Endothelial cell of umbilical vein (primary cell): ENCODE results near the gene SMG5. TPM values are rescaled to one million over a fixed set of nuclear protein-coding genes. Genes with fewer than 3 reads are reported as not detected.

Experiments
- BruUV-seq: library from RNA; stranded (reverse); fragments of 400-500 nt; replicated peaks from 2 replicates; lab custom pipeline; 2021; lab: Mats Ljungman, UMichigan
- CTCF ChIA-PET: fragments of 300-600, 350-600 bp; sonication (Branson Sonifier 250); formaldehyde crosslinking; loops from one replicate; lab custom pipeline; 2021; ENCODE audit warnings: antibody characterized with exemption, inconsistent platforms; lab: Charles Lee
- POLR2A ChIA-PET: fragments of 300-600, 350-600 bp; sonication (Branson Sonifier 250); formaldehyde crosslinking; loops from one replicate; lab custom pipeline; 2021; ENCODE audit warnings: antibody characterized with exemption, inconsistent platforms; lab: Charles Lee
- DNase-seq: peaks from one replicate; pipeline ENCODE4 v3.0.0-alpha.2; 2011; ENCODE audit warnings: low read depth, low spot score
- FAIRE-seq: peaks from 2 replicates; lab custom pipeline; 2011; peaks lifted over from hg19 to GRCh38; lab: Jason Lieb, UNC
- H2AFZ ChIP-seq: 2 replicates; pipeline ENCODE4 v1.6.0; 2012; ENCODE audit warnings: low read depth, low read length, control low read depth, inconsistent platforms
- H3K27ac ChIP-seq: 2 replicates; pipeline ENCODE4 v1.5.1; 2011; ENCODE audit warnings: low read depth, mild to moderate bottlenecking, control low read depth, low read length, moderate library complexity; ENCODE audit not compliant: insufficient read depth
- H3K27me3 ChIP-seq, 2 experiments: 2 replicates each; pipeline versions ENCODE4 v1.6.0 to v1.6.1; 2011; ENCODE audit warnings: low read length in 2 of 2, mixed read lengths in 1 of 2; ENCODE audit not compliant: control insufficient read depth in 2 of 2, insufficient read depth in 2 of 2
- H3K36me3 ChIP-seq, 2 experiments: 2 replicates in 1 of 2; 3 replicates in 1 of 2; pipeline ENCODE4 v1.5.1; 2011; ENCODE audit warnings: low read length in 2 of 2, mild to moderate bottlenecking in 1 of 2, moderate library complexity in 1 of 2; ENCODE audit not compliant: control insufficient read depth in 2 of 2, insufficient read depth in 2 of 2; ENCODE audit errors: extremely low read depth in 1 of 2
- H3K4me1 ChIP-seq: 3 replicates; pipeline ENCODE4 v1.5.1; 2011; ENCODE audit warnings: mild to moderate bottlenecking, low read length; ENCODE audit not compliant: control insufficient read depth, insufficient read depth; ENCODE audit errors: extremely low read depth
- H3K4me2 ChIP-seq: 2 replicates; pipeline ENCODE4 v1.6.1; 2011; ENCODE audit warnings: low read length, control low read depth, mixed read lengths; ENCODE audit not compliant: insufficient read depth
- H3K4me3 ChIP-seq, 3 experiments: fragments of 200-600 bp in 1 of 3; sonication (generic), shearing (Covaris generic) in 1 of 3; replicated peaks in 1 of 3; 2 replicates each; pipeline ENCODE4 v1.5.1; 2011 to 2016; ENCODE audit warnings: control low read depth in 3 of 3, low read length in 3 of 3, mild to moderate bottlenecking in 2 of 3, inconsistent platforms in 1 of 3, low read depth in 1 of 3, moderate library complexity in 1 of 3; ENCODE audit not compliant: insufficient read depth in 1 of 3
- H3K79me2 ChIP-seq: 2 replicates; pipeline ENCODE4 v1.6.0; 2012; ENCODE audit warnings: low read length, inconsistent platforms; ENCODE audit not compliant: control insufficient read depth, insufficient read depth
- H3K9ac ChIP-seq: replicated peaks from 2 replicates; pipeline ENCODE3; 2011; ENCODE audit warnings: low read length, control low read depth; ENCODE audit not compliant: insufficient read depth; ENCODE audit errors: extremely low read depth
- H3K9me1 ChIP-seq: replicated peaks from 3 replicates; pipeline ENCODE4 v1.6.0; 2011; ENCODE audit warnings: mild to moderate bottlenecking, low read length; ENCODE audit not compliant: control insufficient read depth, insufficient read depth; ENCODE audit errors: extremely low read depth
- H3K9me3 ChIP-seq: replicated peaks from 2 replicates; pipeline ENCODE4 v1.5.1; 2012; ENCODE audit warnings: low read length, inconsistent platforms; ENCODE audit not compliant: control insufficient read depth, insufficient read depth
- H4K20me1 ChIP-seq: replicated peaks from 2 replicates; pipeline ENCODE3; 2011; ENCODE audit warnings: mild to moderate bottlenecking, low read length; ENCODE audit not compliant: control insufficient read depth, insufficient read depth; ENCODE audit errors: extremely low read depth
- EZH2 ChIP-seq: IDR thresholded peaks from 2 replicates; pipeline ENCODE4 v1.6.1; 2012; ENCODE audit warnings: borderline replicate concordance, low read depth, mild to moderate bottlenecking, moderate library complexity, low read length, inconsistent platforms; ENCODE audit not compliant: severe bottlenecking
- FOS ChIP-seq: IDR thresholded peaks from 2 replicates; pipeline ENCODE4 v1.6.1; 2011; ENCODE audit warnings: mild to moderate bottlenecking, low read length, moderate library complexity, borderline replicate concordance; ENCODE audit not compliant: insufficient read depth
- GATA2 ChIP-seq: IDR thresholded peaks from 2 replicates; pipeline ENCODE4 v1.7.0; 2011; ENCODE audit warnings: low read depth, mild to moderate bottlenecking, moderate library complexity, mixed read lengths, low read length; ENCODE audit not compliant: insufficient read length, insufficient read depth
- JUN ChIP-seq: IDR thresholded peaks from 2 replicates; pipeline ENCODE4 v1.6.1; 2011; ENCODE audit warnings: borderline replicate concordance, low read depth; ENCODE audit not compliant: insufficient read length, insufficient read depth
- MYC ChIP-seq: IDR thresholded peaks from one replicate; pipeline ENCODE4 v1.6.1; 2011; ENCODE audit warnings: mild to moderate bottlenecking, low read depth, low read length
- POLR2A ChIP-seq: IDR thresholded peaks from 2 replicates; pipeline ENCODE4 v1.6.1; 2012; ENCODE audit warnings: low read depth, mild to moderate bottlenecking, control low read depth, low read length
- POLR2AphosphoS5 ChIP-seq: IDR thresholded peaks from 2 replicates; pipeline ENCODE4 v1.6.1; 2012; ENCODE audit warnings: low read depth, mild to moderate bottlenecking, control low read depth, low read length, moderate library complexity; ENCODE audit not compliant: insufficient read depth
- dilution Hi-C: fragments of 300-500 bp; cut with MboI; formaldehyde crosslinking; loops from one replicate; pipeline ENCODE4 v1.15.0; 2019; ENCODE audit warnings: low sequenced_read_pairs; ENCODE audit not compliant: extremely low pct_ligation_motif_present
- intact Hi-C: fragments of 100-400 bp; cut with micrococcal nuclease; formaldehyde crosslinking; loops from one replicate; pipeline ENCODE4 v1.10.0; 2022
- polyA plus RNA-seq, 4 experiments: library from polyadenylated mRNA; depleted of rRNA in 3 of 4; stranded (reverse) in 3 of 4; unstranded in 1 of 4; fragments of >200 nt; gene quantifications; 2 replicates each; pipeline versions ENCODE4 v1.2.1 to v1.2.3, GENCODE V29; 2011 to 2012; ENCODE audit warnings: missing spikeins in 1 of 4
- total RNA-seq: library from RNA; stranded (reverse); gene quantifications from 2 replicates; pipeline ENCODE4 v1.2.3, GENCODE V29; 2021
- TF ChIP-seq, protein P1 (sequence below), 2 donors: IDR thresholded peaks; 1 replicate in 1 of 2; 2 replicates in 1 of 2; pipeline ENCODE4 v1.5.1; 2011; ENCODE audit warnings: low read length in 2 of 2, mild to moderate bottlenecking in 2 of 2, moderate library complexity in 2 of 2, control low read depth in 1 of 2, inconsistent platforms in 1 of 2, low read depth in 1 of 2; ENCODE audit not compliant: insufficient read depth in 1 of 2; ENCODE audit errors: extremely low read depth in 1 of 2
- TF ChIP-seq, protein P2 (sequence below): IDR thresholded peaks from 2 replicates; pipeline ENCODE4 v1.6.1; 2011; ENCODE audit not compliant: insufficient read depth, insufficient read length

SMG5 gene
- total and polyA plus RNA-seq, 2 donors (not counting 3 experiments of a cell fraction or from before 2014, with no cell fraction given), result 37.4 to 82.6 TPM

DNA sequence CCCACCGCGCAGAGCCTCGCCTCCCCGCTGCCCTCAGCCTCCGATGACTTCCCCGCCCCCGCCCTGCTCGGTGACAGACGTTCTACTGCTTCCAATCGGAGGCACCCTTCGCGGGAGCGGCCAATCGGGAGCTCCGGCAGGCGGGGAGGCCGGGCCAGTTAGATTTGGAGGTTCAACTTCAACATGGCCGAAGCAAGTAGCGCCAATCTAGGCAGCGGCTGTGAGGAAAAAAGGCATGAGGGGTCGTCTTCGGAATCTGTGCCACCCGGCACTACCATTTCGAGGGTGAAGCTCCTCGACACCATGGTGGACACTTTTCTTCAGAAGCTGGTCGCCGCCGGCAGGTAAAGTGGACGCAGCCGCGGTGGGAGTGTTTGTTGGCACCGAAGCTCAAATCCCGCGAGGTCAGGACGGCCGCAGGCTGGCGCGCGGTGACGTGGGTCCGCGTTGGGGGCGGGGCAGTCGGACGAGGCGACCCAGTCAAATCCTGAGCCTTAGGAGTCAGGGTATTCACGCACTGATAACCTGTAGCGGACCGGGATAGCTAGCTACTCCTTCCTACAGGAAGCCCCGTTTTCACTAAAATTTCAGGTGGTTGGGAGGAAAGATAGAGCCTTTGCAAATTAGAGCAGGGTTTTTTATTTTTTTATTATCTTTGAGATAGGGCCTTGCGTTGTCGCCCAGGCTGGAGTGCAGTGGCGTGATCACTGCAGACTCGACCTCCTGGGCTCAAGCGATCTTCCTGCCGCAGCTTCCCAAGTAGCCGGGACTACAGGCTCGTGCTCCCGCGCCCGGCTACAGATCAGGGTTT is 69.6 kb downstream of the SMG5 start, which contains the start of gene PMF1:
Gene PMF1, plus strand, starts transcription at position 175 of the 811 bp plus-strand sequence. Its CDS starts 9 bp downstream, at position 184.
- no peaks in the 10 kb centered on the region for H3K27me3 ChIP-seq
- H3K9me3 ChIP-seq, result no peaks in the 10 kb centered on the region
- peak within 1 kb of the TSS; percentile 99 for H3K9ac ChIP-seq
- H3K4me1 ChIP-seq, result peaks cover 15% of the 10 kb centered on the region
- H3K4me3 ChIP-seq, result peak within 1 kb of the TSS; percentile 44 to 80 (median 79)
- TSS peak; percentile 62 for BruUV-seq
- H3K79me2 ChIP-seq, result peaks cover 6% of the 10 kb centered on the region
- TF ChIP-seq JUN (no peak), GATA2 (no peak), POLR2AphosphoS5 (peak; percentile 72), EZH2 (no peak), MYC (no peak), FOS (no peak), POLR2A (peak; percentile 90)
- TF ChIP-seq, protein P1, sequence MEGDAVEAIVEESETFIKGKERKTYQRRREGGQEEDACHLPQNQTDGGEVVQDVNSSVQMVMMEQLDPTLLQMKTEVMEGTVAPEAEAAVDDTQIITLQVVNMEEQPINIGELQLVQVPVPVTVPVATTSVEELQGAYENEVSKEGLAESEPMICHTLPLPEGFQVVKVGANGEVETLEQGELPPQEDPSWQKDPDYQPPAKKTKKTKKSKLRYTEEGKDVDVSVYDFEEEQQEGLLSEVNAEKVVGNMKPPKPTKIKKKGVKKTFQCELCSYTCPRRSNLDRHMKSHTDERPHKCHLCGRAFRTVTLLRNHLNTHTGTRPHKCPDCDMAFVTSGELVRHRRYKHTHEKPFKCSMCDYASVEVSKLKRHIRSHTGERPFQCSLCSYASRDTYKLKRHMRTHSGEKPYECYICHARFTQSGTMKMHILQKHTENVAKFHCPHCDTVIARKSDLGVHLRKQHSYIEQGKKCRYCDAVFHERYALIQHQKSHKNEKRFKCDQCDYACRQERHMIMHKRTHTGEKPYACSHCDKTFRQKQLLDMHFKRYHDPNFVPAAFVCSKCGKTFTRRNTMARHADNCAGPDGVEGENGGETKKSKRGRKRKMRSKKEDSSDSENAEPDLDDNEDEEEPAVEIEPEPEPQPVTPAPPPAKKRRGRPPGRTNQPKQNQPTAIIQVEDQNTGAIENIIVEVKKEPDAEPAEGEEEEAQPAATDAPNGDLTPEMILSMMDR (IDR thresholded peaks at IDR 0.05; ENCODE audit: extremely low read depth in 1 of 2, insufficient read depth in 1 of 2, low read depth in 1 of 2, low read length in 2 of 2), result no peak
- TF ChIP-seq, protein P2, sequence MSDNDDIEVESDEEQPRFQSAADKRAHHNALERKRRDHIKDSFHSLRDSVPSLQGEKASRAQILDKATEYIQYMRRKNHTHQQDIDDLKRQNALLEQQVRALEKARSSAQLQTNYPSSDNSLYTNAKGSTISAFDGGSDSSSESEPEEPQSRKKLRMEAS, result no peak
- DNase-seq (peak; percentile 98), FAIRE-seq (no peak)
- H3K36me3 ChIP-seq, result peaks cover 0 to 10% of the 10 kb centered on the region in 2 experiments
- peak within 1 kb of the TSS; percentile 97 for H3K27ac ChIP-seq
- peak within 1 kb of the TSS; percentile 89 for H3K4me2 ChIP-seq
- peak within 1 kb of the TSS; percentile 92 for H2AFZ ChIP-seq
- CTCF ChIA-PET, result interaction anchor here (0.8 to 4.6 kb wide), 13 partner anchors 9 to 173 kb away, joined by 3 to 43 read pairs (median 4); partner anchors contain the start of genes SLC25A44 and SMG5
- intact Hi-C loops (loop anchor here (1.0 to 5.0 kb wide), 4 partner anchors 20 to 111 kb away; no protein-coding TSS in a partner anchor), dilution Hi-C loops (no loop called here)
- no peaks in the 10 kb centered on the region for H3K9me1 ChIP-seq
- no peaks in the 10 kb centered on the region for H4K20me1 ChIP-seq
- POLR2A ChIA-PET, result interaction anchor here (0.5 to 1.6 kb wide), 8 partner anchors 10 to 187 kb away, joined by 3 to 10 read pairs (median 4); partner anchors contain the start of gene SLC25A44
